Smooth muscle cell (in vitro differentiated cells): Measurements from ENCODE around the gene TEPSIN. TPM values are rescaled to one million over a fixed set of nuclear protein-coding genes. Genes with fewer than 3 reads are reported as not detected.

Experiments used
- DNase-seq: peaks from one replicate; lab custom pipeline; 2025; ENCODE audit not compliant: unreplicated experiment; lab: John Stamatoyannopoulos, UW
- H2AFZ ChIP-seq: fragments of 200-600 bp; sonication (generic); 2 replicates; pipeline ENCODE4 v1.6.0; 2016; ENCODE audit warnings: antibody characterized with exemption, low read depth, mild to moderate bottlenecking
- H3F3A ChIP-seq: fragments of 200-600 bp; sonication (generic); 2 replicates; pipeline ENCODE4 v1.6.0; 2017; ENCODE audit warnings: antibody characterized with exemption, low read depth
- H3K27ac ChIP-seq: fragments of 200-600 bp; sonication (generic); 2 replicates; pipeline ENCODE4 v1.5.1; 2016; ENCODE audit warnings: low read depth, mild to moderate bottlenecking
- H3K27me3 ChIP-seq: fragments of 200-600 bp; sonication (generic); 2 replicates; pipeline ENCODE4 v1.6.1; 2016; ENCODE audit warnings: low read depth, mild to moderate bottlenecking
- H3K36me3 ChIP-seq: fragments of 200-600 bp; sonication (generic); 2 replicates; pipeline ENCODE4 v1.5.1; 2016; ENCODE audit warnings: low read depth
- H3K4me1 ChIP-seq: fragments of 200-600 bp; sonication (generic); 2 replicates; pipeline ENCODE4 v1.5.1; 2016; ENCODE audit warnings: low read depth
- H3K4me2 ChIP-seq: fragments of 200-600 bp; sonication (generic); 2 replicates; pipeline ENCODE4 v1.6.0; 2016; ENCODE audit warnings: mild to moderate bottlenecking
- H3K4me3 ChIP-seq: fragments of 200-600 bp; sonication (generic); 2 replicates; pipeline ENCODE4 v1.5.1; 2016; ENCODE audit warnings: mild to moderate bottlenecking
- H3K79me2 ChIP-seq: fragments of 200-600 bp; sonication (generic); 2 replicates; pipeline ENCODE4 v1.6.0; 2016; ENCODE audit warnings: low read depth, mild to moderate bottlenecking
- H3K9ac ChIP-seq: fragments of 200-600 bp; sonication (generic); 2 replicates; pipeline ENCODE4 v1.6.0; 2016; ENCODE audit warnings: low read depth
- H3K9me3 ChIP-seq: fragments of 200-600 bp; sonication (generic); replicated peaks from 2 replicates; pipeline ENCODE4 v1.5.1; 2016; ENCODE audit warnings: low read depth
- H4K20me1 ChIP-seq: fragments of 200-600 bp; sonication (generic); 2 replicates; pipeline ENCODE4 v1.6.0; 2016; ENCODE audit warnings: low read depth
- CTCF ChIP-seq: fragments of 200-600 bp; sonication (generic); IDR thresholded peaks from 2 replicates; pipeline ENCODE4 v1.5.1; 2017; ENCODE audit warnings: borderline replicate concordance, mild to moderate bottlenecking, antibody characterized with exemption; ENCODE audit not compliant: insufficient read depth, poor library complexity, severe bottlenecking
- WGBS: methylation state at CpG from one replicate; pipeline ENCODE4 v1.1.7; 2016; ENCODE audit warnings: low lambda C conversion rate; 5-methylcytosine and 5-hydroxymethylcytosine counted together
- polyA plus RNA-seq: library from polyadenylated mRNA; unstranded; fragments of >200 nt; fragmentation: Nextera tagmentation; extraction: Ambion mirVana; gene quantifications from 2 replicates; pipeline ENCODE4 v1.2.1, GENCODE V29; 2016
- total RNA-seq: library from RNA; depleted of rRNA; stranded (reverse); fragments of >200 nt; gene quantifications from 2 replicates; pipeline ENCODE4 v1.2.3, GENCODE V29; 2014

Gene TEPSIN
- total and polyA plus RNA-seq, 2 experiments from 2014 or later, result 9.8 to 18.6 TPM

- H3K9ac ChIP-seq, result no peak overlapping the region
- H3K27me3 ChIP-seq, result no peaks in the 10 kb centered on the region
- no peaks in the 10 kb centered on the region for H3K36me3 ChIP-seq
- H3F3A ChIP-seq, result no peaks in the 10 kb centered on the region
- no peaks in the 10 kb centered on the region for H3K4me1 ChIP-seq
- H3K27ac ChIP-seq, result no peak overlapping the region
- no peaks in the 10 kb centered on the region for H3K79me2 ChIP-seq
- no peak overlapping the region for H3K4me3 ChIP-seq
- peaks cover 27% of the 10 kb centered on the region for H4K20me1 ChIP-seq
- TF ChIP-seq CTCF, result no peak
- 99% methylated on average over 8 of the region's 8 CpGs for WGBS
- H3K4me2 ChIP-seq, result no peak overlapping the region
- no peak for DNase-seq
- H3K9me3 ChIP-seq, result no peaks in the 10 kb centered on the region
- no peak overlapping the region for H2AFZ ChIP-seq
These were observed 40.0 kb upstream of the TEPSIN start for GRCh38 chr17:81278831-81279230.

DNA sequence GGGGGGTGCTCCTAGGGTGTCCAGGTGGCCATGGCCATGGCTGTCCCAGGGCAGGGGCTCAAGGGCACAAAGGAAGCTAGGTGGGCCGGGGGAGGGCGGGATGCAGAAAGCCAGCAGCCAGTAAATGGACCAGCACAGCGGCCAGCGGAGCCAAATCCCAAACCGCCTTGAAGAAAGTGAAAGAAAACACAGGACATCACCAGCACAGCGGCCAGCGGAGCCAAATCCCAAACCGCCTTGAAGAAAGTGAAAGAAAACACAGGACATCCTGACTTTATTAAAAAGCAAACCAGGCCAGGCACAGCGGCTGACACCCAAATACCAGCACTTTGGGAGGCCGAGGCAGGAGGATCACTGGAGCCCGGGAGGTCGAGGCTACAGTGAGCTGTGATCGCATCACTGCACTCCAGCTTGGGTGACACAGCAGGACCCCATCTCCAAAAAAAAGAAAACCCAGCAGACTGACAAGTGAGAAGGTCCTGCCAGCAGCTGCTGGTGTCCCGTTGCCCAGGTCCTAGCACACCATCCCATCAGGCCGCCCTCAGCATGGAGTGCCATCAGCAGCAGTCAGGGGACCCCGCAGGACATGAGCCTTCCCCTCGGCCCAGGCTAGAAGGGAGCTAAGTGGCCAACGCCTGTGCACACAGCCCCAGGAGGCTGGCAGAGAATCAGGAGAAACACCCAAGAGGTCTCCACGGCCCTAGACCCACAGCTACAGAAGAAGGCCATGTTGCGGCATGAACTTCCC lies 39.3 kb upstream of the TEPSIN start:
- peaks cover 27% of the 10 kb centered on the region for H4K20me1 ChIP-seq
- no peaks in the 10 kb centered on the region for H3K36me3 ChIP-seq
- no peak overlapping the region for H2AFZ ChIP-seq
- H3K9ac ChIP-seq, result no peak overlapping the region
- H3K4me1 ChIP-seq, result no peaks in the 10 kb centered on the region
- no peaks in the 10 kb centered on the region for H3K9me3 ChIP-seq
- H3K27ac ChIP-seq, result no peak overlapping the region
- TF ChIP-seq CTCF, result no peak
- no peak overlapping the region for H3K4me2 ChIP-seq
- H3F3A ChIP-seq, result no peaks in the 10 kb centered on the region
- no peaks in the 10 kb centered on the region for H3K27me3 ChIP-seq
- no peak overlapping the region for H3K4me3 ChIP-seq
- H3K79me2 ChIP-seq, result no peaks in the 10 kb centered on the region
- WGBS, result 96% methylated on average over 16 of the region's 20 CpGs
- no peak for DNase-seq

GRCh38 chr17:81277421-81277820 lies 38.6 kb upstream of the TEPSIN start:
- 98% methylated on average over 18 of the region's 18 CpGs for WGBS
- Histone ChIP-seq H3K9ac (no peak overlapping the region), H3K4me3 (no peak overlapping the region), H4K20me1 (peaks cover 27% of the 10 kb centered on the region), H3K79me2 (no peaks in the 10 kb centered on the region), H2AFZ (no peak overlapping the region), H3K9me3 (no peaks in the 10 kb centered on the region), H3K36me3 (no peaks in the 10 kb centered on the region), H3K4me1 (no peaks in the 10 kb centered on the region), H3K27ac (no peak overlapping the region), H3K27me3 (no peaks in the 10 kb centered on the region), H3F3A (no peaks in the 10 kb centered on the region), H3K4me2 (no peak overlapping the region)
- no peak for DNase-seq
- TF ChIP-seq CTCF, result no peak

GRCh38 chr17:81276781-81277180 lies 37.9 kb upstream of the TEPSIN start:
- WGBS, result 99% methylated on average over 11 of the region's 11 CpGs
- Histone ChIP-seq H3K4me2 (no peak overlapping the region), H3K4me3 (no peak overlapping the region), H3K27ac (no peak overlapping the region), H3K36me3 (no peaks in the 10 kb centered on the region), H3K79me2 (no peaks in the 10 kb centered on the region), H2AFZ (no peak overlapping the region), H3K4me1 (no peaks in the 10 kb centered on the region), H3K27me3 (no peaks in the 10 kb centered on the region), H4K20me1 (peaks cover 27% of the 10 kb centered on the region), H3K9ac (no peak overlapping the region), H3K9me3 (no peaks in the 10 kb centered on the region), H3F3A (no peaks in the 10 kb centered on the region)
- no peak for TF ChIP-seq CTCF
- DNase-seq, result no peak
